ENCODE measurements around the gene CASP7. TPM values are rescaled to one million over a fixed set of nuclear protein-coding genes. Genes with fewer than 3 reads are reported as not detected.

The CASP7 gene
- total RNA-seq, 1 experiment from 2014 or later: 4.7 TPM

- no peaks in the 10 kb centered on the region for H3K27me3 Mint-ChIP-seq (ENCODE audit: low read depth)
- POLR2A ChIA-PET: no interaction called here
- no peak overlapping the region for H3K27ac Mint-ChIP-seq
- no peak for DNase-seq (ENCODE audit: low spot score)
- peaks cover 6% of the 10 kb centered on the region for H3K36me3 Mint-ChIP-seq
- peaks cover 15% of the 10 kb centered on the region for H3K9me3 Mint-ChIP-seq
- CTCF ChIA-PET: no interaction called here
- no peak overlapping the region for H3K4me3 Mint-ChIP-seq
- TF ChIP-seq ZNF138 (CRISPR knock-in tag; conservative IDR thresholded peaks at IDR 0.05): no peak
- TF ChIP-seq JAZF1 (CRISPR knock-in tag; IDR thresholded peaks at IDR 0.05): no peak
- TF ChIP-seq MAX (CRISPR knock-in tag; IDR thresholded peaks at IDR 0.05): no peak
- TF ChIP-seq NFYB (CRISPR knock-in tag; conservative IDR thresholded peaks at IDR 0.05; ENCODE audit: low read depth): no peak
- TF ChIP-seq NR3C1 (CRISPR knock-in tag; conservative IDR thresholded peaks at IDR 0.05; ENCODE audit: low read depth): no peak
- TF ChIP-seq NFATC4 (CRISPR knock-in tag; IDR thresholded peaks at IDR 0.05): no peak
- no peak for TF ChIP-seq FOXJ3 (CRISPR knock-in tag; IDR thresholded peaks at IDR 0.05; ENCODE audit: borderline replicate concordance)
- no peak for TF ChIP-seq ZNF396 (CRISPR knock-in tag; IDR thresholded peaks at IDR 0.05; ENCODE audit: borderline replicate concordance)
- TF ChIP-seq ESRRA (CRISPR knock-in tag; IDR thresholded peaks at IDR 0.05; ENCODE audit: borderline replicate concordance): no peak
- TF ChIP-seq ETV6 (CRISPR knock-in tag; IDR thresholded peaks at IDR 0.05): no peak
- TF ChIP-seq NR2C2 (CRISPR knock-in tag; IDR thresholded peaks at IDR 0.05): no peak
- TF ChIP-seq GRHL2 (CRISPR knock-in tag; IDR thresholded peaks at IDR 0.05; ENCODE audit: insufficient replicate concordance, severe bottlenecking): no peak
- no peaks in the 10 kb centered on the region for H3K4me1 Mint-ChIP-seq
- no peak for ATAC-seq
These were observed 84.9 kb downstream of the CASP7 start for GRCh38 chr10:113764582-113764981.

DNA sequence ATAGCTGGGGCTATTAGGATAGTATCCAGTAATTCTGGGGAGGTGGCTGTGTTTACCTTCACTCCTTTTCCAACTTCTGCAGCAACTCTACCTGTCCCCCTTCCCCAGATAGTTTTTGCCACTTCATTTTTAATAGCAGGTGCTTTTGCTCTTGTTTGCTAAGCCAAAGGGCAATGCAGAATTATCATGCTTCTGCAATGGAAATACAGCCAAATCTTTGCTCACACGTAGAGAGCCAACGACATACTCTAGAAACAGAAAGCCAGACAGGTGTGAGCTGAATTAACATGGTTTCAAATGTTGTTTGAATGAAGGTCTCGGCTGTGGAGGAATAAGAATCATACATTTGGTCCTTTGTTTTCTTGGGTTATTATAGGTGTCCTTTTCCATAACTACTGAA is 86.2 kb downstream of the CASP7 start:
- Mint-ChIP-seq H3K27ac (no peak overlapping the region), H3K9me3 (peaks cover 15% of the 10 kb centered on the region), H3K4me1 (no peaks in the 10 kb centered on the region), H3K36me3 (peaks cover 6% of the 10 kb centered on the region), H3K4me3 (no peak overlapping the region), H3K27me3 (ENCODE audit: low read depth) (no peaks in the 10 kb centered on the region)
- ChIA-PET CTCF (no interaction called here), POLR2A (no interaction called here)
- TF ChIP-seq HMGA2 (CRISPR knock-in tag; IDR thresholded peaks at IDR 0.05) (no peak), TP53 (CRISPR knock-in tag; IDR thresholded peaks at IDR 0.05) (no peak), NR2C2 (CRISPR knock-in tag; IDR thresholded peaks at IDR 0.05) (no peak), IRF2 (CRISPR knock-in tag; IDR thresholded peaks at IDR 0.05; ENCODE audit: borderline replicate concordance, low read depth) (no peak), ZNF138 (CRISPR knock-in tag; conservative IDR thresholded peaks at IDR 0.05) (no peak), NFYB (CRISPR knock-in tag; conservative IDR thresholded peaks at IDR 0.05; ENCODE audit: low read depth) (no peak)
- ATAC-seq (no peak), DNase-seq (ENCODE audit: low spot score) (no peak)

DNA sequence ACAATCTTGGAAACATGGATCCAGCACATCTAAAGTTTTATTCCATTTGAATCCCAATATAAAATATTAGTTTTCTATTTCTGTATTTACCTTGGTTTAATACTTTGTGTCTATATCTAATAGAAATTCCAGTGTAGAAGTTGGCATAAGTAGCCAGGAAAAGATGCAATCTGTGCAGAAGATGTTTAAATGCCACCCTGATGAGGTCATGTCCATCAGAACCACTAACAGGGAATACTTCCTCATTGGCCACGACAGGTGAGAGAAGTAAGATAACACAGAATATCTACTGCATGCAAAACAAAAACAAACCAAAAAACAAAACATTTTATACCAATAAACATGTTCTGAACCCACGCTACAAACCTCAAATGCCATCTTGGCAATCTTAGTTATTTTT is 87.5 kb downstream of the CASP7 start:
- ChIA-PET POLR2A (no interaction called here), CTCF (no interaction called here)
- Mint-ChIP-seq H3K4me1 (no peaks in the 10 kb centered on the region), H3K36me3 (peaks cover 6% of the 10 kb centered on the region), H3K27me3 (ENCODE audit: low read depth) (no peaks in the 10 kb centered on the region), H3K9me3 (peaks cover 15% of the 10 kb centered on the region), H3K27ac (no peak overlapping the region), H3K4me3 (no peak overlapping the region)
- no peak for DNase-seq (ENCODE audit: low spot score)
- ATAC-seq: no peak
- no peak for TF ChIP-seq TEAD4 (CRISPR knock-in tag; IDR thresholded peaks at IDR 0.05)
- TF ChIP-seq RELA (CRISPR knock-in tag; IDR thresholded peaks at IDR 0.05; ENCODE audit: borderline replicate concordance): no peak
- TF ChIP-seq ZNF121 (CRISPR knock-in tag; IDR thresholded peaks at IDR 0.05): no peak
- no peak for TF ChIP-seq MLX (CRISPR knock-in tag; IDR thresholded peaks at IDR 0.05)
- TF ChIP-seq, protein P1, sequence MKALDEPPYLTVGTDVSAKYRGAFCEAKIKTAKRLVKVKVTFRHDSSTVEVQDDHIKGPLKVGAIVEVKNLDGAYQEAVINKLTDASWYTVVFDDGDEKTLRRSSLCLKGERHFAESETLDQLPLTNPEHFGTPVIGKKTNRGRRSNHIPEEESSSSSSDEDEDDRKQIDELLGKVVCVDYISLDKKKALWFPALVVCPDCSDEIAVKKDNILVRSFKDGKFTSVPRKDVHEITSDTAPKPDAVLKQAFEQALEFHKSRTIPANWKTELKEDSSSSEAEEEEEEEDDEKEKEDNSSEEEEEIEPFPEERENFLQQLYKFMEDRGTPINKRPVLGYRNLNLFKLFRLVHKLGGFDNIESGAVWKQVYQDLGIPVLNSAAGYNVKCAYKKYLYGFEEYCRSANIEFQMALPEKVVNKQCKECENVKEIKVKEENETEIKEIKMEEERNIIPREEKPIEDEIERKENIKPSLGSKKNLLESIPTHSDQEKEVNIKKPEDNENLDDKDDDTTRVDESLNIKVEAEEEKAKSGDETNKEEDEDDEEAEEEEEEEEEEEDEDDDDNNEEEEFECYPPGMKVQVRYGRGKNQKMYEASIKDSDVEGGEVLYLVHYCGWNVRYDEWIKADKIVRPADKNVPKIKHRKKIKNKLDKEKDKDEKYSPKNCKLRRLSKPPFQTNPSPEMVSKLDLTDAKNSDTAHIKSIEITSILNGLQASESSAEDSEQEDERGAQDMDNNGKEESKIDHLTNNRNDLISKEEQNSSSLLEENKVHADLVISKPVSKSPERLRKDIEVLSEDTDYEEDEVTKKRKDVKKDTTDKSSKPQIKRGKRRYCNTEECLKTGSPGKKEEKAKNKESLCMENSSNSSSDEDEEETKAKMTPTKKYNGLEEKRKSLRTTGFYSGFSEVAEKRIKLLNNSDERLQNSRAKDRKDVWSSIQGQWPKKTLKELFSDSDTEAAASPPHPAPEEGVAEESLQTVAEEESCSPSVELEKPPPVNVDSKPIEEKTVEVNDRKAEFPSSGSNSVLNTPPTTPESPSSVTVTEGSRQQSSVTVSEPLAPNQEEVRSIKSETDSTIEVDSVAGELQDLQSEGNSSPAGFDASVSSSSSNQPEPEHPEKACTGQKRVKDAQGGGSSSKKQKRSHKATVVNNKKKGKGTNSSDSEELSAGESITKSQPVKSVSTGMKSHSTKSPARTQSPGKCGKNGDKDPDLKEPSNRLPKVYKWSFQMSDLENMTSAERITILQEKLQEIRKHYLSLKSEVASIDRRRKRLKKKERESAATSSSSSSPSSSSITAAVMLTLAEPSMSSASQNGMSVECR (CRISPR knock-in tag; IDR thresholded peaks at IDR 0.05; ENCODE audit: borderline replicate concordance): no peak
- no peak for TF ChIP-seq ATF1 (CRISPR knock-in tag; IDR thresholded peaks at IDR 0.05)
- TF ChIP-seq ELF4 (CRISPR knock-in tag; IDR thresholded peaks at IDR 0.05; ENCODE audit: low read depth): no peak
- no peak for TF ChIP-seq RORB (CRISPR knock-in tag; IDR thresholded peaks at IDR 0.05)
- TF ChIP-seq, protein P2, sequence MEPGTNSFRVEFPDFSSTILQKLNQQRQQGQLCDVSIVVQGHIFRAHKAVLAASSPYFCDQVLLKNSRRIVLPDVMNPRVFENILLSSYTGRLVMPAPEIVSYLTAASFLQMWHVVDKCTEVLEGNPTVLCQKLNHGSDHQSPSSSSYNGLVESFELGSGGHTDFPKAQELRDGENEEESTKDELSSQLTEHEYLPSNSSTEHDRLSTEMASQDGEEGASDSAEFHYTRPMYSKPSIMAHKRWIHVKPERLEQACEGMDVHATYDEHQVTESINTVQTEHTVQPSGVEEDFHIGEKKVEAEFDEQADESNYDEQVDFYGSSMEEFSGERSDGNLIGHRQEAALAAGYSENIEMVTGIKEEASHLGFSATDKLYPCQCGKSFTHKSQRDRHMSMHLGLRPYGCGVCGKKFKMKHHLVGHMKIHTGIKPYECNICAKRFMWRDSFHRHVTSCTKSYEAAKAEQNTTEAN (CRISPR knock-in tag; IDR thresholded peaks at IDR 0.05): no peak
- TF ChIP-seq FOXJ3 (CRISPR knock-in tag; IDR thresholded peaks at IDR 0.05; ENCODE audit: borderline replicate concordance): no peak
- TF ChIP-seq CREM (CRISPR knock-in tag; IDR thresholded peaks at IDR 0.05): no peak
- no peak for TF ChIP-seq ZNF317 (CRISPR knock-in tag; IDR thresholded peaks at IDR 0.05; ENCODE audit: borderline replicate concordance, low read depth)
- no peak for TF ChIP-seq ZNF671 (CRISPR knock-in tag; IDR thresholded peaks at IDR 0.05)
- no peak for TF ChIP-seq ZNF232 (CRISPR knock-in tag; IDR thresholded peaks at IDR 0.05)
- TF ChIP-seq TEAD1 (CRISPR knock-in tag; IDR thresholded peaks at IDR 0.05): no peak
- TF ChIP-seq ZNF138 (CRISPR knock-in tag; conservative IDR thresholded peaks at IDR 0.05): no peak
- TF ChIP-seq SOX15 (CRISPR knock-in tag; IDR thresholded peaks at IDR 0.05): no peak
